MCF 10A (cell line): ENCODE data around the gene KAZN. TPM values are rescaled to one million over a fixed set of nuclear protein-coding genes. Genes with fewer than 3 reads are reported as not detected.

Source experiments
- BruUV-seq: library from RNA; stranded (reverse); fragments of 400-500 nt; replicated peaks from 2 replicates; lab custom pipeline; 2021; lab: Mats Ljungman, UMichigan
- CTCF ChIA-PET: fragments of 300-600 bp; sonication (Branson Sonifier 250); formaldehyde crosslinking; extraction: SDS; loops from one replicate; lab custom pipeline; 2021; ENCODE audit warnings: antibody characterized with exemption, inconsistent platforms; lab: Yijun Ruan, JAX
- POLR2A ChIA-PET: fragments of 300-600, 350-650 bp; sonication (Branson Sonifier 250); formaldehyde crosslinking; extraction: SDS; loops from one replicate; lab custom pipeline; 2020; ENCODE audit warnings: antibody characterized with exemption, inconsistent platforms; lab: Yijun Ruan, JAX
- DNase-seq: peaks from one replicate; pipeline ENCODE4 v3.0.0-alpha.2; 2018; ENCODE audit not compliant: unreplicated experiment
- H3K27ac Mint-ChIP-seq: one replicate; pipeline ENCODE4 v1.8.0; 2022; ENCODE audit warnings: mild to moderate bottlenecking, low read depth, mixed read lengths; ENCODE audit not compliant: unreplicated experiment
- H3K27me3 Mint-ChIP-seq: one replicate; pipeline ENCODE4 v1.8.0; 2022; ENCODE audit warnings: mixed read lengths; ENCODE audit not compliant: insufficient read depth, unreplicated experiment
- H3K36me3 Mint-ChIP-seq: one replicate; pipeline ENCODE4 v1.8.0; 2022; ENCODE audit warnings: mild to moderate bottlenecking, moderate library complexity, mixed read lengths; ENCODE audit not compliant: insufficient read depth, unreplicated experiment
- H3K4me1 Mint-ChIP-seq: one replicate; pipeline ENCODE4 v1.8.0; 2022; ENCODE audit warnings: mixed read lengths; ENCODE audit not compliant: insufficient read depth, unreplicated experiment
- H3K4me3 Mint-ChIP-seq: one replicate; pipeline ENCODE4 v1.8.0; 2022; ENCODE audit warnings: mild to moderate bottlenecking, moderate library complexity, mixed read lengths; ENCODE audit not compliant: unreplicated experiment
- H3K9me3 Mint-ChIP-seq: one replicate; pipeline ENCODE4 v1.8.0; 2022; ENCODE audit warnings: mixed read lengths; ENCODE audit not compliant: unreplicated experiment
- intact Hi-C: fragments of 100-400 bp; cut with micrococcal nuclease; formaldehyde crosslinking; loops from 2 replicates; pipeline ENCODE4 v1.14.1; 2022
- total RNA-seq: library from RNA; stranded (reverse); gene quantifications from 2 replicates; pipeline ENCODE4 v1.2.3, GENCODE V29; 2022
- TF ChIP-seq, protein P1 (sequence below): fragments of 200-600 bp; IDR thresholded peaks from one replicate; pipeline ENCODE4 v1.8.0; 2022; ENCODE audit warnings: antibody characterized with exemption, mild to moderate bottlenecking; ENCODE audit not compliant: unreplicated experiment

The KAZN gene
- total RNA-seq, 1 experiment from 2014 or later = 3.3 TPM

DNA sequence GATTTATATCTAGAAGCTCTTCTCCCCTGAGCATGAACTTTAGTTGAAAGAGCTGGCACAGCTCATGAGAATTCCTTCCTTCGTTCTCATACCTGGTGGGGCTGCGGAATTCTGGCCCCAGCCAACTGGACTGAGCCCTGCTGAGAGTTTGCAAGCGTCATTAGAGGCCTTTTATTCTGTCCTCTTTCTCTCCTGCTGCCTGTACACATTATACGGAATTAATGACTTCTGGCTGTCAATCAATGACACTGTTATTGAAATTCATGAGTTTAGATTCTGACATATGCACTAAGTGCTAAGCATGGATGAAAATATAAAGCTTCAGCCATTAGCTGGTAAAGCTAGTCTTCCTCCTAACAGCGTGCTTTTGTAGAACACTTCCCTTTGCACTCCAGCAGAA is 27.5 kb downstream of the KAZN start:
- TF ChIP-seq, protein P1, sequence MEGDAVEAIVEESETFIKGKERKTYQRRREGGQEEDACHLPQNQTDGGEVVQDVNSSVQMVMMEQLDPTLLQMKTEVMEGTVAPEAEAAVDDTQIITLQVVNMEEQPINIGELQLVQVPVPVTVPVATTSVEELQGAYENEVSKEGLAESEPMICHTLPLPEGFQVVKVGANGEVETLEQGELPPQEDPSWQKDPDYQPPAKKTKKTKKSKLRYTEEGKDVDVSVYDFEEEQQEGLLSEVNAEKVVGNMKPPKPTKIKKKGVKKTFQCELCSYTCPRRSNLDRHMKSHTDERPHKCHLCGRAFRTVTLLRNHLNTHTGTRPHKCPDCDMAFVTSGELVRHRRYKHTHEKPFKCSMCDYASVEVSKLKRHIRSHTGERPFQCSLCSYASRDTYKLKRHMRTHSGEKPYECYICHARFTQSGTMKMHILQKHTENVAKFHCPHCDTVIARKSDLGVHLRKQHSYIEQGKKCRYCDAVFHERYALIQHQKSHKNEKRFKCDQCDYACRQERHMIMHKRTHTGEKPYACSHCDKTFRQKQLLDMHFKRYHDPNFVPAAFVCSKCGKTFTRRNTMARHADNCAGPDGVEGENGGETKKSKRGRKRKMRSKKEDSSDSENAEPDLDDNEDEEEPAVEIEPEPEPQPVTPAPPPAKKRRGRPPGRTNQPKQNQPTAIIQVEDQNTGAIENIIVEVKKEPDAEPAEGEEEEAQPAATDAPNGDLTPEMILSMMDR = no peak
- no TSS peak for BruUV-seq
- intact Hi-C loops = no loop called here
- ChIA-PET POLR2A (interaction anchor here (0.5 kb wide), 1 partner anchor 878 kb away, joined by 3 read pairs; no protein-coding TSS in a partner anchor), CTCF (interaction anchor here (0.7 to 1.4 kb wide), 2 partner anchors 281 to 421 kb away, joined by 3 read pairs; no protein-coding TSS in a partner anchor)
- no peak for DNase-seq
- H3K27ac Mint-ChIP-seq = no peak overlapping the region
- H3K36me3 Mint-ChIP-seq = no peaks in the 10 kb centered on the region
- no peaks in the 10 kb centered on the region for H3K27me3 Mint-ChIP-seq
- no peaks in the 10 kb centered on the region for H3K4me1 Mint-ChIP-seq
- H3K9me3 Mint-ChIP-seq = no peaks in the 10 kb centered on the region
- no peak overlapping the region for H3K4me3 Mint-ChIP-seq

DNA sequence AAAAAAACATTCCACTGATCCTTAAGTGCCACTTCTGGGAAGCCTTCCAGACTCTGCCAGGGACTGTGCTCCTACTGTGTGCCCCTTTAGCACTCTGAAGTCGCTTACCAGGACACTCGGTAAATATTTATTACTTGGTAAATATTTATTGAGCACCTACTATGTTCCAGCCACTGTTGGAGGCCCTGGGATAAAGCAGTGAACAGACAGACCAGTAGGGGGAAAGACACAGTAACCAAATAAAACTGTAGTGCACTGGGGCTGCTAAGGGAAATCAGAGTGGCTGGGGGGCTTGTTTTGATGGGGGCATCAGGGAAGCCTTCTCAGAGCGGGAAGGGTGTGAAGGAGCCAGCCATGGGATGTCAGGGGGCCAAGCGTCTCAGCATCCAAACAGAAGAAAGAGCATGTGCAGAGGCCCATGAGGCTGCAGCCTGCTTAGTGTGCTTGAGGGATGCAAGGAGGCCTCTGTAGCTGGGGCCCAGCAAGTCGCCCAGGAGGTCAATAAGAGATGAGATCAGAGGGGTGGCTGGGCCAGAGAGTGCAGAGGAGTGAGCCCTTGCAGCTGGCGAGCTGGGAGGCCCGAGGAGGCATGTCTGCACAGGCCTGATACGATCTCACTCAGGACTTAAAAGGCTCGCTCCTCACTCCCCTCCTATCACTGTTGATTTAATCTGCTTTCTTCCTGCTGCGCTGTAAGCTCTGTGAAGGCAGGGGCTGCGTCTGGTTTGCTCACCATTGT is 28.6 kb downstream of the KAZN start:
- TF ChIP-seq, protein P1 = no peak
- Mint-ChIP-seq H3K4me3 (no peak overlapping the region), H3K27ac (no peak overlapping the region), H3K4me1 (no peaks in the 10 kb centered on the region), H3K36me3 (no peaks in the 10 kb centered on the region), H3K27me3 (no peaks in the 10 kb centered on the region), H3K9me3 (no peaks in the 10 kb centered on the region)
- no TSS peak for BruUV-seq
- intact Hi-C loops = no loop called here
- ChIA-PET POLR2A (interaction anchor here (0.6 kb wide), 1 partner anchor 221 kb away, joined by 3 read pairs; no protein-coding TSS in a partner anchor), CTCF (interaction anchor here (0.7 kb wide), 1 partner anchor 400 kb away, joined by 3 read pairs; no protein-coding TSS in a partner anchor)
- DNase-seq = no peak

DNA sequence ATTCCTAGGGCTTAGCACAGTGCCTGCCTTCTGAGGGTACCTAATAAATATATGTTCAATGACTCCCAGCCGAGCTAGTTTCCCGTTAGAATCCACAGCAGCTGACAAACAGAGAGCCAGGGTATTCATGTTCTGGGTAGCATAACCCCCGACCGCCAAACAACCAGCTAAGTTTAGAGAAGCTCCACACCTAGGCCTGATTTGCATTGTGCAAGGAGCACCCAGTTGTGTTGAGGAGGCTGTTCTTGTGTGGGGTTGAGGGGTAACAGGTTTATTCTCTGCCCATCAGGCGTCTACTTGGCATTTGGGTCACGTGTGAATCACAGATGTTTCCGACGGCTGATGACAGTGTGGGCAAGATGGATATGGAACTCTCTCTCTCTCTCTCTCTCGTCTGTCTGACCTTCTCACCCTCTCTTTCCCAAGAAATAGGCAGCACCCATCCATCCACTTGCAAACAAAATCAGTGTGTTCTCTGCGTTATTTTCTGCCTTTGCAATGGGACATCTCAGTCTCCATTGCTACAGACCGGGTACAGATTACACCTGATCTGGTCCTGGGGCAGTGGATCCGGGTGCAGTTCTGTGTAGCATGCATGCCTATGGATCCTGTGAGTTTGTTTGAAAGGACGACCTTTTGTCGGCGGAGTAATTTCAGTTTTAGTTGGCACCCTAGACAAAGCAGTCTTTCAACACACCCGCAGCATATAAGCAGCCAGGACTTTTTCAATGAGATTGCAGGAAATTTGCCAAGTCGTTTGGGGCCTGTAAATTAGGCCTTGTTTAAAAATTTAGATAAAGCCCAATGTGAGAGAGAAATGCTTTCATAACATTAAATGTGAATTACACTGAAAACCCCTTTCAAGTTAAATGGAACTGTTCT is 29.4 kb downstream of the KAZN start:
- TF ChIP-seq, protein P1 = no peak
- H3K27me3 Mint-ChIP-seq = peaks cover 5% of the 10 kb centered on the region
- DNase-seq = no peak
- H3K36me3 Mint-ChIP-seq = no peaks in the 10 kb centered on the region
- POLR2A ChIA-PET = interaction anchor here (0.6 kb wide), 1 partner anchor 220 kb away, joined by 3 read pairs; no protein-coding TSS in a partner anchor
- no peaks in the 10 kb centered on the region for H3K4me1 Mint-ChIP-seq
- CTCF ChIA-PET = interaction anchor here (0.6 to 0.7 kb wide), 2 partner anchors 177 to 400 kb away, joined by 3 read pairs; no protein-coding TSS in a partner anchor
- no peak overlapping the region for H3K4me3 Mint-ChIP-seq
- no TSS peak for BruUV-seq
- intact Hi-C loops = no loop called here
- H3K9me3 Mint-ChIP-seq = no peaks in the 10 kb centered on the region
- H3K27ac Mint-ChIP-seq = no peak overlapping the region
